Activated naive CD4-positive, alpha-beta T cell treated with Interleukin-2 at 50 U/mL for 16 hours (primary cell): ENCODE data around the gene LDLRAD4.
A peak's percentile ranks its signal among the peaks of the same experiment; 100 is the strongest.

ENCODE experiments used
- DNase-seq: peaks from one replicate; pipeline ENCODE4 v3.0.0-alpha.2; 2020

The LDLRAD4 gene

GRCh38 chr18:13289481-13290205 lies 71.1 kb downstream of the LDLRAD4 start:
- no peak for DNase-seq

GRCh38 chr18:13290856-13291271 lies 72.3 kb downstream of the LDLRAD4 start:
- peak; percentile 60 for DNase-seq

- no peak for DNase-seq
Observed at GRCh38 chr18:13291299-13291698, 72.7 kb downstream of the LDLRAD4 start.

GRCh38 chr18:13291745-13292447 lies 73.3 kb downstream of the LDLRAD4 start:
- no peak for DNase-seq

- DNase-seq = no peak
Observed at GRCh38 chr18:13292736-13293135, 74.2 kb downstream of the LDLRAD4 start.

DNA sequence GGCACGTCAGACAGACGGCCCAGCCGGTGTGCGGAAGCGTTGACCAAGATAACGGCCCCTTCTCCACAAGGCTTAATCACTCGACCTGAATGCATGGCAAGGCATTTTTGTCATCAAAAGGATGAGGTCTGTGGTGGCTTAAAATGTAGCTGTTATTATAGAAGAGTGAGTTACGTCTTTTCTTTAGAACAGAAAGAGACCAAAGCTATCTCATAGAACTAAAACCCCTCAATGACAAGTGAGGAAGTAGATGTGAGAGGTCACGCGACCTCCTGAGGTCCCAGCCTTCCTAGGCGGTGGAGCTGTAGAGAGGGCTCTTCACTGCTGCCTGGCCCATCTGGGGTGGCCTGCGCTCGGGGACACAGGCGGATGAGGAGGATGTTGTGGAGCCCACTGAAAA lies 75.7 kb downstream of the LDLRAD4 start:
- no peak for DNase-seq

DNA sequence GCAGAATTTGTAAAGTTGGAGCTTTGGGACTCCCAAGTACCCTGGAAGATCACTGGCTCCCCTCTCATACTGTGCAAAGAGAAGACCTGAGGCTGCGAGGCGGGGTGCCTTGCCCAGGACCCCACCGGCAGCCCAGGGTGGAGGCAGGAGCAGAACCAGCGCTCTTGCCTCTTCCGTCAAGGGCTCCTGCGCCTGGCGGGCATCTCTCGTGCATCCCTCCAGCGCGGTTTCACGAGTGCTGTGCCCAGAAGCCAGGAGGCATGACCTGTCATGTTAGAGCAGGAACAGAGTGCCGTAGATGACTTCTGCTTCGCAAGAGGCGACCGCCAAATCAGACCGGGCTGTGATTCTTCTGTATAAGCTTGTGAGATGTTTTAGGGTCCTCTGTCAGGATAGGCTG lies 77.3 kb downstream of the LDLRAD4 start:
- DNase-seq = no peak

- no peak for DNase-seq
Observed at GRCh38 chr18:13296867-13297574, 78.5 kb downstream of the LDLRAD4 start.

GRCh38 chr18:13298262-13298661 lies 79.7 kb downstream of the LDLRAD4 start:
- DNase-seq = no peak

DNA sequence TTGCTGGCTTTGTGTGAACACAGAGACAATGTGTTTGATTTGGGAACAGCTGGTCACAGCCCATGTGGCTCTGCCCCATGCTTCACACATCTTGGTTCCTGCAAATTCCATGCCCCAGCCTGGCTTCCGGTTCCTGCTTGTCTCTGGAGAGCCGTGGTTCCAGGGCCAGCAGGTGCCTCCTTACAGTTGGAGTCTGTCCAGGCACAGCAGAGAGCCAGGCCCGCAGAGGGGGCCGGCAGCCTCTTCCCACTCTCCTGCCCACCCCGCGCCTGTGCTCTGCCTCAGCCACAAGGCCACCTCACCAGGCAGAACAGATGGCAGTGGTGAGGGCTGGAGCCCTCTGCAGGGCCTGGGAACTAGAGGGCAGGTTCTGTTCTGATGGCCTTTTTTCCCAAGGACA lies 81.5 kb downstream of the LDLRAD4 start:
- no peak for DNase-seq

- DNase-seq = no peak
Observed at GRCh38 chr18:13300796-13301195, 82.2 kb downstream of the LDLRAD4 start.

GRCh38 chr18:13302040-13302439 lies 83.5 kb downstream of the LDLRAD4 start:
- no peak for DNase-seq

- no peak for DNase-seq
Observed at GRCh38 chr18:13302457-13303225, 84.1 kb downstream of the LDLRAD4 start.

- DNase-seq = no peak
Observed at GRCh38 chr18:13303756-13304364, 85.3 kb downstream of the LDLRAD4 start.

DNA sequence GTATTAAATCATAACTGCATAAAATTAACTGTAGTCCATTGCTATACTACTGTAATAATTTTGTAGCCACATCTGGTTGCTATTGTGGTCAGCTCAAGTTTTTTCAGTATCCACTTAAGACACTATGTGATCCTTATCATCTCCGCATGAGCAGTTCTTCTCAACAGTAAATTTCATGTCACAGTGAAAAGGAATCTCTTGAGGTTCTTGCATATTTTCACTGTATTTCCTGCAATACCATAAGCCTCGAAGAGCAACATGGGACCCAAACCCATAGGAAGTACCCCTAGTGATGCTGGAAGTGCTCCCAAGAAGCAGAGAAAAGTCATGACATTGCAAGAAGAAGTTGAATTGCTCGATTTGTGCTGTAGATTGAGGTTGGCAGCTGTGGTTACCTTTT lies 86.7 kb downstream of the LDLRAD4 start:
- DNase-seq = no peak

- no peak for DNase-seq
Observed at GRCh38 chr18:13306583-13306982, 88.0 kb downstream of the LDLRAD4 start.

DNA sequence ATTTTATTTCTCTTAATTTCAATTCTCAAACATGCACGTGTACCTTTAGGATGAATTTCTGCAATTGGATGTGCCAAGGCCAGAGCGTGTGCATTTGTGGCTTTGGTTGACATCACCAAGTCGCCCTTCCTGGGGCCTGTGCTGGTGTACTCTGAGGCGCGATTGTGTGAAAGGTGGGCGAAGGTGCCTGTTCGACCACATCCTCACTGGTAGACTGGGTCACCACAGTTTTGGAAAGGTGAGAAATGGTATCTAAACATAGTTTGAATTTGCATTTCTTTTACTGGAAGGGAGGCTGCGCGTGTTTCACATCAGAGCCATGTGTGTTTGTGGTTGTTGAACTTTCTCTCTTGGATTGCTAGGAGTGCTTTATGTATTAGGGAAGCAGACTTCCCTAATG lies 89.8 kb downstream of the LDLRAD4 start:
- no peak for DNase-seq

DNA sequence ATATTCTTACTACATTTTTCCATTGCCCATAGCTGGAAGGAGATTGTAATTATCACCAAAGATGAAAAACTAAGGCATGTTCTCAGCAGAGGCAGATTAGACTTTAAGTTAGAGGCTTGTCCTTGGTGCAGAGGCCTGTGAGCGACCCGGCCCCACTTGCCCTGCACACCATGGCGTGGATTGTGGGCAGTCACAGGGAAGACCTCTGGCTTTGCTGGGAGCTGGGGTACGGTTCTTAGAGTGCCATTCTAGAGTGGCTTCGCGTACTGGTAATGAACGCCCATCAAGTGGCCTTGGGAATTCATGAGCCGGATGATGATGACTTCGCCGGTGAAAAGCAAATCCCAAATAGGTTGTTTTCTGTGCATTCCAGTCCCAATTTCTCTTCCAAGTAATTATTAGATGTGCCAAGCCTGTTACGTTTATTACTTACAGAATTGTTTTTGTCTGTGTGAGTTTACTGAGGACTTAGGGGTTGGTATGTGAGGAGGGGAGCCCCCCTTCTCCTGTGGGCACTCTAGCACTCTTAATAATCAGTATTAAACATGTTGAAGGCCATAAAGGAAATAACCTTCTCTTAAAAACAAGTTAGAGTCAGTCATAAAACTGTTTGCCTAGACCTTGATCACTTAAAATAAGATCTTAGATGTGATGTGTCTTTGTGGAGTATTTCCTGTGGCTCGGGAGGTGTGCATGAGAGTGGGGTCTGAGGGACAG lies 90.6 kb downstream of the LDLRAD4 start:
- DNase-seq = no peak

DNA sequence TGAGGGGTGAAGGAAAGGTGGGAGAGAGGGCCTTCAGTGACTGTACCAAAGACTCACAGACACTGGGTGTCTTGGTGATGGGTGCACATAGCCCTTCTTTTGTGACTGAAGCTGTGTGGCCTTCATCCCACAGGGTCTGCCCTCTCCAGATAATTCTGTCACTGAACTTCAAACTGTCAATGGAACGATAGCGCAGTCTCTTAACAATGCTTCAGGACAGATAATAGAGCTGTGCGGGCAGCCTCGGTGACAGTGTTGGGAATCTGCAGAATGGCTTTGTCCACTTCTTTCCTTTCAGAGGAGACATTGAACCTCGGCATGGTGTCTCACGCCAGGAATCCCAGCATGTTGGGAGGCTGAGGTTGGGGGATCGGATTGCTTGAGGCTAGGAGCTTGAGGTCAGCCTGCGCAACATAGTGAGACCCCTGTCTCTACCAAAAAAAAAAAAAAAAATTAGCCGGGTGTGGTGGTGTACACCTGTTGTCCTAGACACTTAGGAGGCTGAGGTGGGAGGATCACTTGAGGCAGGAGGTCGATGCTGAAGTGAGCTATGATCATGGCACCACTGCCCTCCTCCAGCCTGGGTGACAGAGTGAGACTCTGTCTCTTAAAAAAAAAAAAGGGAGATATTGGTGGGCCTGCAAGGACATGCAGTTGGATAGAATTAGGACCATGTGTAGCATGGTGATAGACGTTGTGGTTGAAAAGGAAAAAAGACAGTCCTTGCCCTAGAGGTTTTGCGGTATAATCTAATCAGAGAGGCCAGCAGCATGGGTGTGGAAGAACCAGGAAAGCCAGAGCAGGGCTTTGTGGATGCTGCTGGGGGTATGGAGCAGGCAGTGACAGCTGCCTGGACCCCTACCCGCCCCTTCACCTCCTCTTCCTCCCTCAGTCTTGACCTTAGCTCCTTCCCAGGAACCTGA lies 91.4 kb downstream of the LDLRAD4 start:
- no peak for DNase-seq

- no peak for DNase-seq
Observed at GRCh38 chr18:13311193-13311592, 92.6 kb downstream of the LDLRAD4 start.

DNA sequence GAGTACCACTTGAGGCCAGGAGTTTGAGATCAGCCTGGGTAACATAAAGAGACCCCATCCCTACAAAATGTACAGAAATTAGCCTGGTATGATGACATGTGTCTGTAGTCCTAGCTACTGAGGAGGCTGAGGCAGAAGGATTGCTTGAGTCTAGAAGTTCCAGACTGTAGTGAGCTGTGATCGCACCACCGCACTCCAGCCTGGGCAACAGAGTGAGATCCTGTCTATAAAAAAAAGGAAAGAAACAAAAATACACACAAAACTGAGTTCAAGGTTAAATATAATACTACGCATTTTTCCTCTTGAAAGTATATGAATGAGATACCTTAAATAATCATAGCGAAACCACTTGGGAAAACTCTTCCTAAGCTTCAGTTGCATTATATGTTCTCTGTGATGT lies 94.0 kb downstream of the LDLRAD4 start:
- DNase-seq = no peak
